SU-DHL-6 (cell line): Measurements from ENCODE around the gene ZNF655.

Experiments
- EZH2phosphoT487 ChIP-seq: fragments of 200-600 bp; sonication (generic), shearing (Covaris generic); conservative IDR thresholded peaks from 2 replicates; pipeline ENCODE4 v1.6.1; 2018; ENCODE audit warnings: mild to moderate bottlenecking, antibody characterized with exemption, low read length, moderate library complexity, mixed read lengths
- TF ChIP-seq, protein P1 (sequence below): fragments of 200-600 bp; sonication (generic); IDR thresholded peaks from one replicate; pipeline ENCODE4 v1.5.1; 2017; ENCODE audit warnings: antibody characterized with exemption, mild to moderate bottlenecking, low read length, moderate library complexity; ENCODE audit not compliant: insufficient read depth, poor library complexity, severe bottlenecking

DNA sequence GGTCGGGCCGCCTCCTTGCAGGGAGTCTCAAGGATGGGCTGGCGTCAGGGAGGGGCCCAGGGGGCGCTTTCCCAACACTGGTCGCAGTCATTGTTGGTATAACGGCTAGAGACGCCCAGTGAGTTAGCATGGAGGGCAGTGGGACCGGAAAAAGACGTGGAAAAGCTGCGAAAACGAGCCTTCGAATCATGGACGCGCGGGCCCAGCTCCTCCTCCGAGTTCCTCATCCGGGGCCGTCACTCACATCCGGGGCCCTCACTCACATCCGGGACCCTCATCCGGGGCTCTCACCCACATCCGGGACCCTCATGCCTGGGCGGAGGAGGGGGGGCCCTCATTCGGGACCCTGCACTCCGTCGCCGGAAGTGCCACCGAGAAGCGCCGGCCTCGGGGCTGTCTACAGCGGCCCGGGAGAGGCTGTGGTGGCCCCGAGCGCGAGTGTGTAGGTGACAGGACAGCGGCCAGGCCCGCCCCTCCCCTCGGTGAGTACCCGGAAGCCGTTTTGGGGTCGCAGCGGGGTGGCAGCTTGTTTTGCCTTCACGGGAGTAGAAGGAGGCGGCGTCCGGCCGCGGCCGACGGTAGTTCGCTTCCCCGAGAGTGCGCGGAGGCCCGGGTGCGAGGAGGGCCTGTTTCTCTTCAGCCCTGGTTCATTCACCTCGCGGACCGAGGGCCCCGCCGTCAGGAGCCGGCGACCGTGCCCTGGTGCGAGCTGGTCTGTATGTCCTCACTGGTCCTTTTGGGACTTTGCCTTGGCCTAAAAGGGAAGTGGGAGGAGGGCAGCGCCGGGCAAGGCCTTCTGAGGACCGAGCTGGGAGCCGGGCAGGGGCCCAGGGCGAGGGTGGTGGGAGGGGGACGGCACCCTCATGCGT, at the start of gene ZNF655:
- TF ChIP-seq, protein P1, sequence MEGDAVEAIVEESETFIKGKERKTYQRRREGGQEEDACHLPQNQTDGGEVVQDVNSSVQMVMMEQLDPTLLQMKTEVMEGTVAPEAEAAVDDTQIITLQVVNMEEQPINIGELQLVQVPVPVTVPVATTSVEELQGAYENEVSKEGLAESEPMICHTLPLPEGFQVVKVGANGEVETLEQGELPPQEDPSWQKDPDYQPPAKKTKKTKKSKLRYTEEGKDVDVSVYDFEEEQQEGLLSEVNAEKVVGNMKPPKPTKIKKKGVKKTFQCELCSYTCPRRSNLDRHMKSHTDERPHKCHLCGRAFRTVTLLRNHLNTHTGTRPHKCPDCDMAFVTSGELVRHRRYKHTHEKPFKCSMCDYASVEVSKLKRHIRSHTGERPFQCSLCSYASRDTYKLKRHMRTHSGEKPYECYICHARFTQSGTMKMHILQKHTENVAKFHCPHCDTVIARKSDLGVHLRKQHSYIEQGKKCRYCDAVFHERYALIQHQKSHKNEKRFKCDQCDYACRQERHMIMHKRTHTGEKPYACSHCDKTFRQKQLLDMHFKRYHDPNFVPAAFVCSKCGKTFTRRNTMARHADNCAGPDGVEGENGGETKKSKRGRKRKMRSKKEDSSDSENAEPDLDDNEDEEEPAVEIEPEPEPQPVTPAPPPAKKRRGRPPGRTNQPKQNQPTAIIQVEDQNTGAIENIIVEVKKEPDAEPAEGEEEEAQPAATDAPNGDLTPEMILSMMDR = no peak
- no peak for TF ChIP-seq EZH2phosphoT487
